ENCODE data around the gene WDR91.

GRCh38 chr7:135183478-135183877 is 27.8 kb downstream of the WDR91 start:
- TF ChIP-seq YY1 (IDR thresholded peaks at IDR 0.05; ENCODE audit: insufficient read depth, insufficient read length) (no peak), SUZ12 (IDR thresholded peaks at IDR 0.05; ENCODE audit: extremely low read depth, insufficient read depth, insufficient read length) (no peak)

All from NT2/D1 (cell line).